HEK293 (cell line): Measurements from ENCODE around the gene CAT.

ENCODE experiments used
- CTCF ChIA-PET: fragments of 350-600 bp; formaldehyde crosslinking; extraction: SDS; loops from one replicate; lab custom pipeline; 2021; ENCODE audit warnings: antibody characterized with exemption; lab: Yijun Ruan, JAX
- POLR2A ChIA-PET: fragments of 300-600 bp; formaldehyde crosslinking; extraction: SDS; loops from one replicate; lab custom pipeline; 2020; ENCODE audit warnings: antibody characterized with exemption, inconsistent platforms; lab: Yijun Ruan, JAX
- H3K27ac ChIP-seq: fragments of 200-500 bp; sonication (Bioruptor generic); 2 replicates; pipeline ENCODE4 v1.5.1; 2014; ENCODE audit warnings: low read depth, low read length, control low read depth, inconsistent platforms; ENCODE audit errors: extremely low read depth
- H3K36me3 ChIP-seq, 2 experiments: fragments of 200-500 bp in 1 of 2; sonication (Bioruptor generic) in 1 of 2; 1 replicate in 1 of 2; 2 replicates in 1 of 2; pipeline ENCODE4 v1.5.1; 2014 to 2017; ENCODE audit warnings: inconsistent platforms in 2 of 2, low read length in 2 of 2; ENCODE audit not compliant: control insufficient read depth in 2 of 2, insufficient read depth in 1 of 2
- H3K4me1 ChIP-seq: fragments of 200-500 bp; sonication (Bioruptor generic); 2 replicates; pipeline ENCODE4 v1.5.1; 2014; ENCODE audit warnings: mild to moderate bottlenecking, low read length, inconsistent platforms; ENCODE audit not compliant: control insufficient read depth, insufficient read depth
- H3K4me3 ChIP-seq: 2 replicates; pipeline ENCODE4 v1.5.1; 2011; ENCODE audit warnings: low read depth, mild to moderate bottlenecking, control low read depth, low read length, moderate library complexity
- H3K9me3 ChIP-seq: fragments of 200-500 bp; sonication (Bioruptor generic); 2 replicates; pipeline ENCODE4 v1.5.1; 2014; ENCODE audit warnings: low read depth, low read length, inconsistent platforms; ENCODE audit not compliant: control insufficient read depth, insufficient read depth
- EGR2 ChIP-seq: fragments of 450-650 bp; formaldehyde crosslinking; IDR thresholded peaks from 2 replicates; pipeline ENCODE4 v1.5.1; 2016; ENCODE audit warnings: low read depth, missing biosample characterization, missing genetic modification characterization
- PATZ1 ChIP-seq: fragments of 450-650 bp; formaldehyde crosslinking; IDR thresholded peaks from 2 replicates; pipeline ENCODE4 v1.5.1; 2016; ENCODE audit warnings: missing biosample characterization, missing genetic modification characterization
- PRDM1 ChIP-seq: fragments of 450-650 bp; formaldehyde crosslinking; IDR thresholded peaks from 2 replicates; pipeline ENCODE4; 2016; ENCODE audit warnings: missing biosample characterization, missing genetic modification characterization
- RBAK ChIP-seq: fragments of 450-650 bp; formaldehyde crosslinking; IDR thresholded peaks from 2 replicates; pipeline ENCODE4 v1.5.1; 2016; ENCODE audit warnings: missing biosample characterization, missing genetic modification characterization
- SCRT1 ChIP-seq: fragments of 450-650 bp; formaldehyde crosslinking; IDR thresholded peaks from 2 replicates; pipeline ENCODE4 v1.5.1; 2016; ENCODE audit warnings: missing biosample characterization, missing genetic modification characterization, borderline replicate concordance
- SETDB1 ChIP-seq: IDR thresholded peaks from one replicate; pipeline ENCODE4 v1.6.1; 2017; ENCODE audit warnings: mild to moderate bottlenecking, low read length, moderate library complexity, mixed read lengths; ENCODE audit not compliant: insufficient read length
- WT1 ChIP-seq: fragments of 450-650 bp; formaldehyde crosslinking; IDR thresholded peaks from 2 replicates; pipeline ENCODE4 v1.5.1; 2016; ENCODE audit warnings: missing biosample characterization, missing genetic modification characterization
- ZBTB49 ChIP-seq: fragments of 450-650 bp; formaldehyde crosslinking; IDR thresholded peaks from 2 replicates; pipeline ENCODE4 v1.5.1; 2016; ENCODE audit warnings: missing biosample characterization, missing genetic modification characterization, low read depth
- ZBTB8A ChIP-seq: fragments of 450-650 bp; formaldehyde crosslinking; IDR thresholded peaks from 2 replicates; pipeline ENCODE4 v1.5.1; 2016; ENCODE audit warnings: missing biosample characterization, missing genetic modification characterization
- ZNF114 ChIP-seq: fragments of 450-650 bp; formaldehyde crosslinking; IDR thresholded peaks from 2 replicates; pipeline ENCODE4 v1.5.0; 2017; ENCODE audit warnings: missing biosample characterization, missing genetic modification characterization
- ZNF121 ChIP-seq: fragments of 450-650 bp; formaldehyde crosslinking; IDR thresholded peaks from 2 replicates; pipeline ENCODE4 v1.5.1; 2016; ENCODE audit warnings: missing biosample characterization, missing genetic modification characterization
- ZNF140 ChIP-seq: fragments of 450-650 bp; formaldehyde crosslinking; IDR thresholded peaks from 2 replicates; pipeline ENCODE4 v1.5.1; 2016; ENCODE audit warnings: missing biosample characterization, missing genetic modification characterization
- ZNF146 ChIP-seq: fragments of 450-650 bp; formaldehyde crosslinking; IDR thresholded peaks from 2 replicates; pipeline ENCODE4 v1.5.1; 2016; ENCODE audit warnings: missing biosample characterization, missing genetic modification characterization
- ZNF174 ChIP-seq: fragments of 450-650 bp; formaldehyde crosslinking; IDR thresholded peaks from 2 replicates; pipeline ENCODE4 v1.5.0; 2017; ENCODE audit warnings: missing biosample characterization, mild to moderate bottlenecking, missing genetic modification characterization
- ZNF211 ChIP-seq: fragments of 450-650 bp; formaldehyde crosslinking; IDR thresholded peaks from 2 replicates; pipeline ENCODE4 v1.5.1; 2016; ENCODE audit warnings: low read depth, missing biosample characterization, missing genetic modification characterization
- ZNF239 ChIP-seq: fragments of 450-650 bp; formaldehyde crosslinking; IDR thresholded peaks from 2 replicates; pipeline ENCODE4 v1.5.1; 2016; ENCODE audit warnings: missing biosample characterization, missing genetic modification characterization
- ZNF335 ChIP-seq: fragments of 450-650 bp; formaldehyde crosslinking; conservative IDR thresholded peaks from 2 replicates; pipeline ENCODE4 v1.5.1; 2016; ENCODE audit warnings: missing biosample characterization, missing genetic modification characterization
- ZNF341 ChIP-seq: fragments of 450-650 bp; formaldehyde crosslinking; IDR thresholded peaks from 2 replicates; pipeline ENCODE4; 2016; ENCODE audit warnings: low read depth, missing biosample characterization, missing genetic modification characterization
- ZNF37A ChIP-seq: fragments of 450-650 bp; IDR thresholded peaks from 2 replicates; pipeline ENCODE4 v1.5.1; 2018; ENCODE audit warnings: missing biosample characterization, missing genetic modification characterization
- ZNF391 ChIP-seq: fragments of 450-650 bp; formaldehyde crosslinking; IDR thresholded peaks from 2 replicates; pipeline ENCODE4 v1.5.1; 2016; ENCODE audit warnings: low read depth, missing biosample characterization, missing genetic modification characterization, borderline replicate concordance
- ZNF394 ChIP-seq: fragments of 450-650 bp; formaldehyde crosslinking; IDR thresholded peaks from 2 replicates; pipeline ENCODE4 v1.5.1; 2016; ENCODE audit warnings: missing biosample characterization, missing genetic modification characterization, mild to moderate bottlenecking, moderate library complexity, borderline replicate concordance
- ZNF433 ChIP-seq: fragments of 450-650 bp; formaldehyde crosslinking; IDR thresholded peaks from 2 replicates; pipeline ENCODE4 v1.5.1; 2016; ENCODE audit warnings: missing biosample characterization, missing genetic modification characterization, low read depth
- ZNF488 ChIP-seq: fragments of 450-650 bp; formaldehyde crosslinking; IDR thresholded peaks from 2 replicates; pipeline ENCODE4 v1.5.1; 2016; ENCODE audit warnings: missing biosample characterization, missing genetic modification characterization
- ZNF626 ChIP-seq: fragments of 450-650 bp; sonication (Bioruptor Pico); formaldehyde crosslinking; IDR thresholded peaks from 2 replicates; pipeline ENCODE4 v1.5.1; 2018; ENCODE audit warnings: missing biosample characterization, missing genetic modification characterization, inconsistent platforms
- ZNF791 ChIP-seq: fragments of 450-650 bp; formaldehyde crosslinking; IDR thresholded peaks from 2 replicates; pipeline ENCODE4 v1.5.1; 2016; ENCODE audit warnings: missing biosample characterization, missing genetic modification characterization
- ZNF830 ChIP-seq: fragments of 450-650 bp; IDR thresholded peaks from 2 replicates; pipeline ENCODE4 v1.5.0; 2018; ENCODE audit warnings: missing biosample characterization, missing genetic modification characterization, low read depth, mild to moderate bottlenecking, moderate library complexity
- ZXDB ChIP-seq: fragments of 450-650 bp; formaldehyde crosslinking; IDR thresholded peaks from 2 replicates; pipeline ENCODE4 v1.5.1; 2016; ENCODE audit warnings: missing biosample characterization, missing genetic modification characterization

CAT gene

GRCh38 chr11:34411791-34412190, 26.9 kb upstream of the CAT start (continued):
- TF ChIP-seq ZNF121 (tag by site-specific recombination): no peak
- no peak for TF ChIP-seq PATZ1 (tag by site-specific recombination)
- no peak for TF ChIP-seq PRDM1
- TF ChIP-seq ZNF626 (tag by site-specific recombination): no peak
- no peak for TF ChIP-seq ZNF211 (tag by site-specific recombination)
- TF ChIP-seq, all 188 proteins: peak for 0

GRCh38 chr11:34413263-34413662, 25.5 kb upstream of the CAT start:
- Histone ChIP-seq H3K9me3 (no peaks in the 10 kb centered on the region), H3K4me1 (0 out of 2 replicates have a peak, but pooled peaks cover 2% of the 10 kb centered on the region), H3K27ac (no peak overlapping the region), H3K4me3 (no peak overlapping the region), H3K36me3 (no peaks in the 10 kb centered on the region)
- TF ChIP-seq ZNF391 (tag by site-specific recombination) (no peak), ZNF791 (tag by site-specific recombination) (no peak), SETDB1 (peak; percentile 83)
- POLR2A ChIA-PET: no interaction called here
- CTCF ChIA-PET: interaction anchor here (1.2 to 1.4 kb wide), 2 partner anchors 79 to 555 kb away, joined by 3 to 7 read pairs; no protein-coding TSS in a partner anchor

- no peaks in the 10 kb centered on the region for H3K9me3 ChIP-seq
- H3K27ac ChIP-seq: no peak overlapping the region
- H3K36me3 ChIP-seq: no peaks in the 10 kb centered on the region
- no peak overlapping the region for H3K4me3 ChIP-seq
- ChIA-PET POLR2A (no interaction called here), CTCF (interaction anchor here (0.6 kb wide), 1 partner anchor 35 kb away, joined by 3 read pairs; no protein-coding TSS in a partner anchor)
- H3K4me1 ChIP-seq: 0 out of 2 replicates have a peak, but pooled peaks cover 2% of the 10 kb centered on the region
- TF ChIP-seq ZNF114 (tag by site-specific recombination): no peak
Measured at GRCh38 chr11:34415538-34415937, 23.2 kb upstream of the CAT start.

GRCh38 chr11:34416088-34416487, 22.6 kb upstream of the CAT start:
- 0 out of 2 replicates have a peak, but pooled peaks cover 2% of the 10 kb centered on the region for H3K4me1 ChIP-seq
- TF ChIP-seq ZNF394 (tag by site-specific recombination) (no peak), RBAK (tag by site-specific recombination) (no peak), ZBTB49 (tag by site-specific recombination) (no peak), ZNF791 (tag by site-specific recombination) (no peak), ZNF488 (no peak), ZNF140 (tag by site-specific recombination) (no peak), ZBTB8A (tag by site-specific recombination) (no peak), ZNF830 (tag by site-specific recombination) (no peak), ZXDB (no peak), EGR2 (tag by site-specific recombination) (no peak), ZNF146 (tag by site-specific recombination) (no peak), ZNF335 (tag by site-specific recombination) (no peak), ZNF174 (no peak), ZNF239 (tag by site-specific recombination) (no peak), ZNF37A (tag by site-specific recombination) (no peak), WT1 (no peak), ZNF341 (tag by site-specific recombination) (no peak), ZNF433 (tag by site-specific recombination) (no peak), SCRT1 (tag by site-specific recombination) (no peak)
- H3K27ac ChIP-seq: no peak overlapping the region
- no peaks in the 10 kb centered on the region for H3K36me3 ChIP-seq
- ChIA-PET CTCF (interaction anchor here (0.6 kb wide), 1 partner anchor 34 kb away, joined by 3 read pairs; no protein-coding TSS in a partner anchor), POLR2A (no interaction called here)
- H3K9me3 ChIP-seq: no peaks in the 10 kb centered on the region
- no peak overlapping the region for H3K4me3 ChIP-seq
